GM12878 (cell line): Measurements from ENCODE around the gene CYTH3. TPM values are rescaled to one million over a fixed set of nuclear protein-coding genes. Genes with fewer than 3 reads are reported as not detected.

ENCODE experiments used
- ATAC-seq: fragments of 200-7000 bp; cut with Tn5 transposase; 3 replicates; pipeline ENCODE4 v1.9.1; 2020; ENCODE audit warnings: mild to moderate bottlenecking, moderate library complexity
- BruUV-seq: library from RNA; stranded (reverse); fragments of 400-500 nt; replicated peaks from 2 replicates; lab custom pipeline; 2021; lab: Mats Ljungman, UMichigan
- CTCF ChIA-PET: fragments of 300-600 bp; sonication (Branson Sonifier 250); formaldehyde crosslinking; extraction: SDS; loops from one replicate; lab custom pipeline; 2021; ENCODE audit warnings: inconsistent platforms; lab: Yijun Ruan, JAX
- POLR2A ChIA-PET: fragments of 350-600 bp; formaldehyde crosslinking; extraction: SDS; loops from one replicate; lab custom pipeline; 2021; ENCODE audit warnings: inconsistent platforms; lab: Charles Lee
- RAD21 ChIA-PET: fragments of 300-600 bp; sonication (Branson Sonifier 250); formaldehyde crosslinking; loops from one replicate; lab custom pipeline; 2023; ENCODE audit warnings: antibody characterized with exemption; ENCODE audit not compliant: unreplicated experiment; lab: Charles Lee
- SMC1A ChIA-PET: fragments of 300-600 bp; sonication (Branson Sonifier 250); formaldehyde crosslinking; loops from one replicate; lab custom pipeline; 2023; ENCODE audit not compliant: unreplicated experiment, uncharacterized antibody; lab: Charles Lee
- DNase-seq: peaks from one replicate; pipeline ENCODE4 v3.0.0-alpha.2; 2011; ENCODE audit warnings: low read depth, low spot score
- FAIRE-seq: peaks from 3 replicates; lab custom pipeline; 2011; peaks lifted over from hg19 to GRCh38; lab: Jason Lieb, UNC
- H2AFZ ChIP-seq: 2 replicates; pipeline ENCODE4 v1.6.0; 2011; ENCODE audit warnings: low read depth, low read length, control low read depth; ENCODE audit not compliant: control insufficient read depth
- H3K27ac ChIP-seq: 2 replicates; pipeline ENCODE4 v1.5.1; 2011; ENCODE audit warnings: control low read depth; ENCODE audit not compliant: control insufficient read depth, insufficient read depth
- H3K27me3 ChIP-seq, 2 experiments: replicated peaks in 1 of 2; 2 replicates each; pipeline versions ENCODE4 v1.6.0 to v1.6.1; 2011; ENCODE audit warnings: low read length in 1 of 2; ENCODE audit not compliant: control insufficient read depth in 2 of 2, insufficient read depth in 2 of 2
- H3K36me3 ChIP-seq, 2 experiments: 2 replicates each; pipeline ENCODE4 v1.5.1; 2011; ENCODE audit warnings: low read length in 1 of 2; ENCODE audit not compliant: control insufficient read depth in 2 of 2, insufficient read depth in 2 of 2
- H3K4me1 ChIP-seq: 2 replicates; pipeline ENCODE4 v1.6.1; 2011; ENCODE audit warnings: mild to moderate bottlenecking, low read length, moderate library complexity, mixed read lengths; ENCODE audit not compliant: control insufficient read depth, insufficient read depth
- H3K4me2 ChIP-seq: 2 replicates; pipeline ENCODE4 v1.6.0; 2011; ENCODE audit warnings: control low read depth; ENCODE audit not compliant: control insufficient read depth, insufficient read depth
- H3K4me3 ChIP-seq: fragments of 200-600 bp; sonication (generic); 2 replicates; pipeline ENCODE4 v1.5.1; 2016
- H3K79me2 ChIP-seq: 2 replicates; pipeline ENCODE4 v1.6.0; 2011; ENCODE audit warnings: low read length; ENCODE audit not compliant: control insufficient read depth, insufficient read depth
- H3K9ac ChIP-seq: 2 replicates; pipeline ENCODE4 v1.8.0; 2011; ENCODE audit warnings: low read length, control low read depth, mixed read lengths; ENCODE audit not compliant: control insufficient read depth, insufficient read depth
- H3K9me3 ChIP-seq: replicated peaks from 3 replicates; pipeline ENCODE4 v1.5.1; 2011; ENCODE audit warnings: mild to moderate bottlenecking, low read length; ENCODE audit not compliant: control insufficient read depth, insufficient read depth
- H4K20me1 ChIP-seq: 2 replicates; pipeline ENCODE4 v1.6.0; 2011; ENCODE audit not compliant: control insufficient read depth, insufficient read depth
- EGR1 ChIP-seq, 2 experiments: IDR thresholded peaks; 1 replicate in 1 of 2; 2 replicates in 1 of 2; pipeline ENCODE4 v1.6.1; 2011 to 2012; ENCODE audit warnings: low read depth in 2 of 2, low read length in 2 of 2, borderline replicate concordance in 1 of 2, mild to moderate bottlenecking in 1 of 2, moderate library complexity in 1 of 2
- IKZF1 ChIP-seq: fragments of 450-650 bp; conservative IDR thresholded peaks from 2 replicates; pipeline ENCODE4 v1.6.1; 2017; ENCODE audit warnings: antibody characterized with exemption, mild to moderate bottlenecking
- JUND ChIP-seq: IDR thresholded peaks from 2 replicates; pipeline ENCODE4 v1.6.1; 2012; ENCODE audit warnings: low read depth, mild to moderate bottlenecking, low read length, improper control_type of control experiment, moderate library complexity
- MEF2B ChIP-seq: fragments of 450-650 bp; IDR thresholded peaks from 2 replicates; pipeline ENCODE4 v1.6.1; 2018; ENCODE audit warnings: mild to moderate bottlenecking, moderate library complexity; ENCODE audit not compliant: partially characterized antibody, poor library complexity, severe bottlenecking
- POLR2A ChIP-seq: IDR thresholded peaks from 2 replicates; pipeline ENCODE4 v1.6.1; 2011; ENCODE audit warnings: low read depth, mild to moderate bottlenecking, low read length
- RAD21 ChIP-seq: IDR thresholded peaks from 2 replicates; pipeline ENCODE4 v1.6.1; 2011; ENCODE audit warnings: mild to moderate bottlenecking, low read depth, low read length, moderate library complexity; ENCODE audit not compliant: insufficient read depth
- RB1 ChIP-seq: fragments of 450-650 bp; formaldehyde crosslinking; IDR thresholded peaks from 2 replicates; pipeline ENCODE4 v1.6.1; 2017; ENCODE audit warnings: mild to moderate bottlenecking, borderline replicate concordance
- TCF3 ChIP-seq: IDR thresholded peaks from 2 replicates; pipeline ENCODE4 v1.6.1; 2012; ENCODE audit warnings: low read depth, mild to moderate bottlenecking, low read length, borderline replicate concordance; ENCODE audit not compliant: insufficient read depth
- USF1 ChIP-seq: IDR thresholded peaks from 2 replicates; pipeline ENCODE4 v1.6.1; 2011; ENCODE audit warnings: borderline replicate concordance, low read depth, mild to moderate bottlenecking, moderate library complexity, mixed read lengths, low read length; ENCODE audit not compliant: insufficient read depth; ENCODE audit errors: extremely low read length
- YY1 ChIP-seq: IDR thresholded peaks from 2 replicates; pipeline ENCODE4 v1.6.1; 2011; ENCODE audit warnings: low read depth, mild to moderate bottlenecking, low read length
- ZNF207 ChIP-seq: fragments of 450-650 bp; IDR thresholded peaks from 2 replicates; pipeline ENCODE4 v1.6.1; 2014; ENCODE audit warnings: antibody characterized with exemption, mild to moderate bottlenecking, borderline replicate concordance
- ZNF384 ChIP-seq: IDR thresholded peaks from 2 replicates; pipeline ENCODE4 v1.6.1; 2012; ENCODE audit warnings: low read depth, mild to moderate bottlenecking, low read length, improper control_type of control experiment, borderline replicate concordance
- WGBS: methylation state at CpG from one replicate; pipeline ENCODE4 v1.1.6; 2016; ENCODE audit warnings: low lambda C conversion rate; ENCODE audit not compliant: insufficient replicate concordance, insufficient coverage; ENCODE audit errors: missing lambda C conversion rate; 5-methylcytosine and 5-hydroxymethylcytosine counted together
- in situ Hi-C: fragments of 300-500 bp; cut with MboI; formaldehyde crosslinking; loops from 9 replicates; pipeline ENCODE4 v1.14.3; 2018; ENCODE audit warnings: mixed read lengths
- intact Hi-C: fragments of 100-400 bp; cut with micrococcal nuclease; formaldehyde crosslinking; loops from one replicate; pipeline ENCODE4 v1.14.2; 2022; ENCODE audit not compliant: unreplicated experiment
- polyA plus RNA-seq, 11 experiments: library from polyadenylated mRNA; depleted of rRNA in 4 of 11; unstranded in 6 of 11; stranded (reverse) in 5 of 11; fragments of >200 nt; fragmentation: Nextera tagmentation in 4 of 11; fragmentation: Illumina TruSeq in 1 of 11; extraction: Ambion mirVana in 4 of 11; extraction: Trizol in 1 of 11; gene quantifications; 1 replicate in 1 of 11; 2 replicates in 10 of 11; pipeline versions ENCODE4 v1.2.1 to v1.2.3, GENCODE V29; 2011 to 2016; ENCODE audit warnings: inconsistent platforms in 2 of 11, missing spikeins in 2 of 11, low read depth in 1 of 11
- total RNA-seq, 4 experiments: library from RNA; depleted of rRNA in 3 of 4; stranded (reverse); fragments of >200 nt in 3 of 4; fragmentation: Illumina TruSeq in 1 of 4; extraction: Trizol in 1 of 4; gene quantifications; 2 replicates each; pipeline versions ENCODE4 v1.2.1 to v1.2.3, GENCODE V29; 2013 to 2021
- TF ChIP-seq, protein P1 (sequence below): fragments of 450-650 bp; IDR thresholded peaks from 2 replicates; pipeline ENCODE4 v1.6.1; 2017; ENCODE audit warnings: low read depth, mild to moderate bottlenecking, moderate library complexity
- TF ChIP-seq, protein P2 (sequence below): fragments of 450-650 bp; IDR thresholded peaks from 2 replicates; pipeline ENCODE4 v1.6.1; 2014; ENCODE audit warnings: mild to moderate bottlenecking

CYTH3 gene
- total and polyA plus RNA-seq, 10 of the 15 experiments (the other 5 are each of a cell fraction or from before 2014, with no cell fraction given) = 0.45 to 28.2 (median 15.7) TPM

DNA sequence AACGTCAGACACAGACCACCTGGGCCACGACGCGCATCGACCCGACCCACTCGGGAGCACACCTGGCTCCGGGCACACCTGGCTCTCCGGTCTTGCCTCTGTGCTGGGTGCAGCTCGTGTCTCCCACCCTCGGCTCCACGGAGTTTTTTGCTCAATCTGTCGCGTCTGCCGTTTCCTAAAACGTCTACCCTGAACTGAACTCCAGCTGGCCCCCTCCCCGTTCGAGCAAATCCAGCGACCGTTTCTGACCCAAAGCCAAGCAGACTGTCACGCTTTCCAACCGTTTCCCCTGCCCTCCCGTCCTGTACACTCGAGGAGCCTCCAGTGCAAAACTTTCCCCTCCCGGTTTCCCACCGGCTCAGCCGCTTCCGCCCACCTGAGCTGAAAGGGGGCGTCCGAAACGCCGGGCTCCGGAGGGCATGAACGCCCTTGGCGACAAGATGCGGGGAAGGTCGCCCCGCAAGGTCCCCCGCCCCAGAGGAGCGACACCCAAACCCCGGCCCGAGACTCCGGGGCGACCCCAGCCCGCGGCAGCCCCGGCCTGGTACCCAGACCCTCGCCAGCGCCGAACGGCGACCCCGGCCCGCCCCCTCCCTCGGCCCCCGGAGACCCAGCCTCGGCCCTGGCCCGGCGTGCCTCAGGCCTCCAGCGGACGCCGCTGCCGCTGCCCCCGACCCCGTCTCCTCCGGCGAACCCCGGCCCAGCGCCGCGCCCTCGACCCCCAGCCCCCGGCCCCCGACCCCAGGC is 557 bp downstream of the CYTH3 start (continued):
- TF ChIP-seq EGR1 (IDR thresholded peaks at IDR 0.05; ENCODE audit: borderline replicate concordance in 1 of 2, low read depth in 2 of 2, low read length in 2 of 2) (peak in 1 of 2 experiments; percentile 45; a peak in 1 of 3 replicates), JUND (no peak), MEF2B (no peak), RAD21 (0 out of 2 replicates have a peak, but pooled peaks have one; percentile 2)

- CTCF ChIA-PET = interaction anchor here (0.9 to 4.5 kb wide), 18 partner anchors 11 to 149 kb away, joined by 3 to 82 read pairs (median 4); no protein-coding TSS in a partner anchor
- H3K9ac ChIP-seq = peak overlapping the region; percentile 72
- TF ChIP-seq, protein P1, sequence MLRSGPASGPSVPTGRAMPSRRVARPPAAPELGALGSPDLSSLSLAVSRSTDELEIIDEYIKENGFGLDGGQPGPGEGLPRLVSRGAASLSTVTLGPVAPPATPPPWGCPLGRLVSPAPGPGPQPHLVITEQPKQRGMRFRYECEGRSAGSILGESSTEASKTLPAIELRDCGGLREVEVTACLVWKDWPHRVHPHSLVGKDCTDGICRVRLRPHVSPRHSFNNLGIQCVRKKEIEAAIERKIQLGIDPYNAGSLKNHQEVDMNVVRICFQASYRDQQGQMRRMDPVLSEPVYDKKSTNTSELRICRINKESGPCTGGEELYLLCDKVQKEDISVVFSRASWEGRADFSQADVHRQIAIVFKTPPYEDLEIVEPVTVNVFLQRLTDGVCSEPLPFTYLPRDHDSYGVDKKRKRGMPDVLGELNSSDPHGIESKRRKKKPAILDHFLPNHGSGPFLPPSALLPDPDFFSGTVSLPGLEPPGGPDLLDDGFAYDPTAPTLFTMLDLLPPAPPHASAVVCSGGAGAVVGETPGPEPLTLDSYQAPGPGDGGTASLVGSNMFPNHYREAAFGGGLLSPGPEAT = peak; percentile 39; the same call in 1 of the 2 replicates
- TF ChIP-seq, protein P2, sequence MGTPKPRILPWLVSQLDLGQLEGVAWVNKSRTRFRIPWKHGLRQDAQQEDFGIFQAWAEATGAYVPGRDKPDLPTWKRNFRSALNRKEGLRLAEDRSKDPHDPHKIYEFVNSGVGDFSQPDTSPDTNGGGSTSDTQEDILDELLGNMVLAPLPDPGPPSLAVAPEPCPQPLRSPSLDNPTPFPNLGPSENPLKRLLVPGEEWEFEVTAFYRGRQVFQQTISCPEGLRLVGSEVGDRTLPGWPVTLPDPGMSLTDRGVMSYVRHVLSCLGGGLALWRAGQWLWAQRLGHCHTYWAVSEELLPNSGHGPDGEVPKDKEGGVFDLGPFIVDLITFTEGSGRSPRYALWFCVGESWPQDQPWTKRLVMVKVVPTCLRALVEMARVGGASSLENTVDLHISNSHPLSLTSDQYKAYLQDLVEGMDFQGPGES = no peak
- TF ChIP-seq YY1 (no peak), ZNF384 (no peak), USF1 (no peak), ZNF207 (peak; percentile 41; the same call in 1 of the 2 replicates), TCF3 (no peak), IKZF1 (peak; percentile 23; the same call in 1 of the 2 replicates), RAD21 (peak; percentile 30), POLR2A (no peak), RB1 (0 out of 2 replicates have a peak, but pooled peaks have one; percentile 18)
Measured at GRCh38 chr7:6271060-6271658, 1.3 kb downstream of the CYTH3 start.

More at GRCh38 chr7:6271060-6271658, 1.3 kb downstream of the CYTH3 start:
- DNase-seq (no peak), ATAC-seq (peak; percentile 83), FAIRE-seq (no peak)
- Histone ChIP-seq H3K4me2 (peak overlapping the region; percentile 71), H3K4me1 (peaks cover 9% of the 10 kb centered on the region; the same call in 1 of the 2 replicates), H4K20me1 (no peaks in the 10 kb centered on the region), H3K27me3 (no peaks in the 10 kb centered on the region), H3K36me3 (no peaks in the 10 kb centered on the region), H3K79me2 (peaks cover 38% of the 10 kb centered on the region), H3K4me3 (peak overlapping the region; percentile 67), H2AFZ (no peak overlapping the region), H3K27ac (no peak overlapping the region), H3K9me3 (peaks cover 3% of the 10 kb centered on the region; the same call in 2 of the 3 replicates)
- RAD21 ChIA-PET = interaction anchor here (0.8 to 4.5 kb wide), 10 partner anchors 8 to 274 kb away, joined by 3 to 84 read pairs (median 6); no protein-coding TSS in a partner anchor
- SMC1A ChIA-PET = interaction anchor here (0.7 to 6.8 kb wide), 11 partner anchors 13 to 164 kb away, joined by 3 to 141 read pairs (median 4); no protein-coding TSS in a partner anchor
- intact Hi-C loops = loop anchor here (2.0 kb wide), 1 partner anchor 14 kb away; no protein-coding TSS in a partner anchor
- POLR2A ChIA-PET = interaction anchor here (0.6 to 2.1 kb wide), 8 partner anchors 9 to 75 kb away, joined by 3 to 30 read pairs (median 6); no protein-coding TSS in a partner anchor
- 24% methylated on average over 16 of the region's 16 CpGs for WGBS
- BruUV-seq = TSS peak; percentile 51
- in situ Hi-C loops = loop anchor here (25.0 kb wide), 1 partner anchor 1866 kb away; no protein-coding TSS in a partner anchor
